Ishikawa (cell line): ENCODE measurements around the gene PROZ.

Experiments
- CEBPB ChIP-seq: IDR thresholded peaks from 2 replicates; pipeline ENCODE4 v1.6.1; 2012
- CREB1 ChIP-seq: IDR thresholded peaks from 2 replicates; pipeline ENCODE4 v1.6.1; 2012; ENCODE audit warnings: low read depth
- EGR1 ChIP-seq: IDR thresholded peaks from 2 replicates; pipeline ENCODE4 v1.6.1; 2012
- EP300 ChIP-seq: IDR thresholded peaks from 2 replicates; pipeline ENCODE4 v1.6.1; 2012; ENCODE audit warnings: borderline replicate concordance
- FOXM1 ChIP-seq: IDR thresholded peaks from 2 replicates; pipeline ENCODE4 v1.6.1; 2012; ENCODE audit warnings: low read depth, borderline replicate concordance
- MAX ChIP-seq: IDR thresholded peaks from 2 replicates; pipeline ENCODE4 v1.6.1; 2012
- NFIC ChIP-seq: IDR thresholded peaks from 2 replicates; pipeline ENCODE4 v1.6.1; 2012
- RAD21 ChIP-seq: IDR thresholded peaks from 2 replicates; pipeline ENCODE4 v1.6.1; 2012; ENCODE audit warnings: low read depth
- TAF1 ChIP-seq: IDR thresholded peaks from 2 replicates; pipeline ENCODE4 v1.6.1; 2012; ENCODE audit warnings: low read depth, mild to moderate bottlenecking
- TCF12 ChIP-seq: IDR thresholded peaks from 2 replicates; pipeline ENCODE4 v1.6.1; 2012; ENCODE audit warnings: low read depth
- TEAD4 ChIP-seq: IDR thresholded peaks from 2 replicates; pipeline ENCODE4 v1.6.1; 2012
- USF1 ChIP-seq: IDR thresholded peaks from 2 replicates; pipeline ENCODE4 v1.6.1; 2012
- YY1 ChIP-seq: IDR thresholded peaks from 2 replicates; pipeline ENCODE4 v1.6.1; 2012; ENCODE audit warnings: low read depth
- ZBTB7A ChIP-seq: IDR thresholded peaks from 2 replicates; pipeline ENCODE4 v1.6.1; 2012; ENCODE audit warnings: low read depth
- TF ChIP-seq, protein P1 (sequence below): IDR thresholded peaks from 2 replicates; pipeline ENCODE4 v1.6.1; 2012; ENCODE audit warnings: low read depth, mild to moderate bottlenecking

PROZ gene

GRCh38 chr13:113178896-113179167, 20.4 kb downstream of the PROZ start:
- TF ChIP-seq FOXM1 (no peak), ZBTB7A (no peak), CEBPB (no peak), MAX (no peak), CREB1 (no peak), TEAD4 (no peak), TAF1 (no peak), TCF12 (no peak)

- TF ChIP-seq MAX (no peak), CEBPB (no peak), TEAD4 (no peak), TAF1 (no peak), NFIC (no peak), ZBTB7A (no peak), TCF12 (no peak), CREB1 (no peak), YY1 (no peak), EGR1 (no peak), EP300 (no peak), FOXM1 (no peak), RAD21 (no peak), USF1 (no peak)
- TF ChIP-seq, protein P1, sequence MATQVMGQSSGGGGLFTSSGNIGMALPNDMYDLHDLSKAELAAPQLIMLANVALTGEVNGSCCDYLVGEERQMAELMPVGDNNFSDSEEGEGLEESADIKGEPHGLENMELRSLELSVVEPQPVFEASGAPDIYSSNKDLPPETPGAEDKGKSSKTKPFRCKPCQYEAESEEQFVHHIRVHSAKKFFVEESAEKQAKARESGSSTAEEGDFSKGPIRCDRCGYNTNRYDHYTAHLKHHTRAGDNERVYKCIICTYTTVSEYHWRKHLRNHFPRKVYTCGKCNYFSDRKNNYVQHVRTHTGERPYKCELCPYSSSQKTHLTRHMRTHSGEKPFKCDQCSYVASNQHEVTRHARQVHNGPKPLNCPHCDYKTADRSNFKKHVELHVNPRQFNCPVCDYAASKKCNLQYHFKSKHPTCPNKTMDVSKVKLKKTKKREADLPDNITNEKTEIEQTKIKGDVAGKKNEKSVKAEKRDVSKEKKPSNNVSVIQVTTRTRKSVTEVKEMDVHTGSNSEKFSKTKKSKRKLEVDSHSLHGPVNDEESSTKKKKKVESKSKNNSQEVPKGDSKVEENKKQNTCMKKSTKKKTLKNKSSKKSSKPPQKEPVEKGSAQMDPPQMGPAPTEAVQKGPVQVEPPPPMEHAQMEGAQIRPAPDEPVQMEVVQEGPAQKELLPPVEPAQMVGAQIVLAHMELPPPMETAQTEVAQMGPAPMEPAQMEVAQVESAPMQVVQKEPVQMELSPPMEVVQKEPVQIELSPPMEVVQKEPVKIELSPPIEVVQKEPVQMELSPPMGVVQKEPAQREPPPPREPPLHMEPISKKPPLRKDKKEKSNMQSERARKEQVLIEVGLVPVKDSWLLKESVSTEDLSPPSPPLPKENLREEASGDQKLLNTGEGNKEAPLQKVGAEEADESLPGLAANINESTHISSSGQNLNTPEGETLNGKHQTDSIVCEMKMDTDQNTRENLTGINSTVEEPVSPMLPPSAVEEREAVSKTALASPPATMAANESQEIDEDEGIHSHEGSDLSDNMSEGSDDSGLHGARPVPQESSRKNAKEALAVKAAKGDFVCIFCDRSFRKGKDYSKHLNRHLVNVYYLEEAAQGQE = no peak
These were observed 21.2 kb downstream of the PROZ start for GRCh38 chr13:113179374-113180230.

GRCh38 chr13:113182046-113182445, 23.6 kb downstream of the PROZ start:
- no peak for TF ChIP-seq YY1
- TF ChIP-seq NFIC = no peak
- TF ChIP-seq EP300 = no peak
- TF ChIP-seq USF1 = no peak
- TF ChIP-seq TCF12 = no peak

DNA sequence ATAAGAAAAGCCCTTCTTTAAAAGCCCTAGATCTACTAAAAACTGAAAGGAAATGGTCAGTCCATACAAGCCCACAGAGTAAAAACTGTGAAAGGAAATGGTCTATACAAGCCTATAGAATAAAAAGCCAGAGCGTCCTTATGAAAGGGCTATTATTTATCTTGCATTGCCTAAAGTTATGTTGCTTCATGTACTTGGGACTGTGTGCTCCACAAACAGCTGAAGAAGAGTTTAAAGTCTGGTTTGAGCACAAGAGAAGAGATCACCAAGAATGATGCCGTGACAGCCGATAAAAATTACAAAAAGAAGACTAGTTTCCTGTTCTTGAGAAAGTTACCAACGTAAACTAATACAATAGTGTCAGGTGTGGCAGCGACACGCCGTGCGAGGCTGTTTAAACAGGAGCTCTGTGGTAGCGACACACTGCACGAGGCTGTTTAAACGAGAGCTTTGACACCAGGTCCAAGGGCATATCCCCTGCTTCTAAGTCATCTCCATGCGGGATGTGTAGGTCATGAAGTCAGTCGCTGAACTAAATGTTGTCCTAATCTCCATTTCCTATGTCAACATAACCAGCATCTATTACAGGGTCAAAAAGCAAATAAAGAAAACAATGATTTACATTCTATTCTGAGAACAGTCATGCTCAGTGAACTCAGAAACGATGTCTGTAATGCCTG, 25.1 kb downstream of the PROZ start:
- TF ChIP-seq YY1 (no peak), ZBTB7A (no peak), MAX (no peak), CEBPB (no peak), TCF12 (no peak), TEAD4 (no peak), RAD21 (no peak)
- TF ChIP-seq, protein P1 = no peak

DNA sequence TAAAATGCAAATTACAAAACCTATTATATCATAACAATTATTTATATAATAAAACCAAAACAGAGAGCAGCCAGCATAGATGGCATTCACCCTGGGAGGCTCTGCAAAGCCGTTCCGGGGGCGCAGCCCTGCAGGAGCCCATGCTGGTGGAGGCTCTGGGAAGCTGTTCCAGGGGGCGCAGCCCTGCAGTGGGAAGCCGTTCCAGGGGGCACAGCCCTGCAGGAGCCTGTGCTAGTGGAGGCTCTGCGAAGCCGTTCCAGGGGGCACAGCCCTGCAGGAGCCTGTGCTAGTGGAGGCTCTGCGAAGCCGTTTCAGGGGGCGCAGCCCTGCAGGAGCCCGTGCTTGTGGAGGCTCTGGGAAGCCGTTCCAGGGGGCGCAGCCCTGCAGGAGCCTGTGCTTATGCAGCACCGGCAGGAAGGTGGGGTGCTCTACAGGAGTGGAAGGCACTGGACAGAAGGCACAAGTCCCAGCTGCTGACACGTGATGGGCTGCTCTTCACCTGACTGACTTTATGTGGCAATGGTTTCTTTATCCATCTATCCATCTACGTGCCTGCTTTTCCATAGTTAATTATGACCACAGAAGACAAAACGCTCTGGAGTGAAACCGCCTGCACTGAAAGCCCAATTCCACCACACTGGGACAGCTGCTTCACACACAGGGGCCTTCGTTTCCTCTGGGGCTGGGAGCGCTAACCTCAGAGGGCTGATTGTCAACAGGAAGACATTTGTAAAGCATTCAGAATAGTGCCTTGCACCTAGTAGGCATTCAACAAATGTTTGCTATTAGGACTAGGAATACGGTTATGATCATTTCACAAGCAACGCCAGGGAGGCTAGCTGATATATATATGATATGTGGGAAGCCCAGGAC, 26.4 kb downstream of the PROZ start:
- TF ChIP-seq MAX (no peak), CEBPB (no peak), ZBTB7A (no peak), USF1 (no peak), TEAD4 (no peak), TCF12 (no peak), RAD21 (no peak), NFIC (no peak), EGR1 (no peak)
- TF ChIP-seq, protein P1 = no peak
